WTC11 (cell line): Measurements from ENCODE around the gene CACNG7. TPM values are rescaled to one million over a fixed set of nuclear protein-coding genes. Genes with fewer than 3 reads are reported as not detected.

ENCODE experiments used
- ATAC-seq: fragments of 200-7000 bp; cut with Tn5 transposase; 2 replicates; pipeline ENCODE4 v1.10.0; 2021; ENCODE audit warnings: mild to moderate bottlenecking, moderate library complexity
- CTCF ChIA-PET: fragments of 300-600 bp; sonication (Branson Sonifier 250); formaldehyde crosslinking; loops from one replicate; lab custom pipeline; 2021; ENCODE audit warnings: antibody characterized with exemption; lab: Charles Lee
- POLR2A ChIA-PET: fragments of 350-600 bp; sonication (Branson Sonifier 250); formaldehyde crosslinking; loops from one replicate; lab custom pipeline; 2021; ENCODE audit warnings: antibody characterized with exemption; lab: Charles Lee
- DNase-seq: peaks from one replicate; pipeline ENCODE4 v3.0.0; 2021; ENCODE audit warnings: low spot score
- H3K27ac Mint-ChIP-seq: 2 replicates; pipeline ENCODE4 v1.8.0; 2021; ENCODE audit warnings: mixed read lengths
- H3K27me3 Mint-ChIP-seq: 2 replicates; pipeline ENCODE4 v1.8.0; 2021; ENCODE audit warnings: low read depth, mild to moderate bottlenecking, moderate library complexity, mixed read lengths
- H3K36me3 Mint-ChIP-seq: 2 replicates; pipeline ENCODE4 v1.8.0; 2021; ENCODE audit warnings: mixed read lengths
- H3K4me1 Mint-ChIP-seq: 2 replicates; pipeline ENCODE4 v1.8.0; 2022; ENCODE audit warnings: mixed read lengths
- H3K4me3 Mint-ChIP-seq: 2 replicates; pipeline ENCODE4 v1.8.0; 2021; ENCODE audit warnings: mild to moderate bottlenecking, moderate library complexity, mixed read lengths
- H3K9me3 Mint-ChIP-seq: 2 replicates; pipeline ENCODE4 v1.8.0; 2021; ENCODE audit warnings: mixed read lengths
- AR ChIP-seq: fragments of 250-450 bp; sonication (Bioruptor Pico); IDR thresholded peaks from 2 replicates; pipeline ENCODE4 v1.9.0; 2021; ENCODE audit warnings: mild to moderate bottlenecking
- ESRRA ChIP-seq: sonication (generic); formaldehyde crosslinking; IDR thresholded peaks from 2 replicates; pipeline ENCODE4 v1.8.1; 2022; ENCODE audit warnings: mild to moderate bottlenecking, missing genetic modification reagents, borderline replicate concordance
- NR3C1 ChIP-seq: sonication (generic); formaldehyde crosslinking; conservative IDR thresholded peaks from 2 replicates; pipeline ENCODE4 v1.8.1; 2023; ENCODE audit warnings: low read depth, mild to moderate bottlenecking, missing genetic modification reagents
- OVOL2 ChIP-seq: fragments of 250-450 bp; sonication (Bioruptor Pico); IDR thresholded peaks from 2 replicates; pipeline ENCODE4 v1.9.0; 2021; ENCODE audit warnings: mild to moderate bottlenecking, borderline replicate concordance
- ZNF512 ChIP-seq: sonication (generic); formaldehyde crosslinking; IDR thresholded peaks from 2 replicates; pipeline ENCODE4 v1.8.1; 2022; ENCODE audit warnings: missing genetic modification reagents, borderline replicate concordance
- ZSCAN18 ChIP-seq: fragments of 250-450 bp; sonication (Bioruptor Pico); IDR thresholded peaks from 2 replicates; pipeline ENCODE4 v2.1.2; 2022; ENCODE audit warnings: mild to moderate bottlenecking, moderate library complexity
- total RNA-seq: library from RNA; stranded (reverse); gene quantifications from 3 replicates; pipeline ENCODE4 v1.2.3, GENCODE V29; 2021

CACNG7 gene
- total RNA-seq, 1 experiment from 2014 or later = 33.3 TPM

- TF ChIP-seq ZSCAN18 (CRISPR knock-in tag) (no peak), NR3C1 (no peak), AR (no peak)
These were observed 83.1 kb downstream of the CACNG7 start (continued) for GRCh38 chr19:53992211-53992610.

GRCh38 chr19:53992815-53993214 is 83.7 kb downstream of the CACNG7 start:
- H3K27me3 Mint-ChIP-seq = peaks cover 61% of the 10 kb centered on the region
- DNase-seq (no peak), ATAC-seq (no peak)

More at GRCh38 chr19:53992815-53993214, 83.7 kb downstream of the CACNG7 start:
- no peak for TF ChIP-seq ZNF512
- no peak for TF ChIP-seq ZSCAN18 (CRISPR knock-in tag)
- no peak for TF ChIP-seq AR
- no peak for TF ChIP-seq OVOL2 (CRISPR knock-in tag)
- TF ChIP-seq ESRRA (CRISPR knock-in tag) = no peak
- no peaks in the 10 kb centered on the region for H3K36me3 Mint-ChIP-seq
- peak overlapping the region; percentile 68; the same call in 1 of the 2 replicates for H3K4me3 Mint-ChIP-seq
- no peak overlapping the region for H3K27ac Mint-ChIP-seq
- ChIA-PET CTCF (interaction anchor here (0.5 to 2.7 kb wide), 7 partner anchors 31 to 200 kb away, joined by 3 to 10 read pairs (median 3); no protein-coding TSS in a partner anchor), POLR2A (interaction anchor here (1.8 kb wide), 1 partner anchor 12 kb away, joined by 5 read pairs; no protein-coding TSS in a partner anchor)
- H3K4me1 Mint-ChIP-seq = peaks cover 22% of the 10 kb centered on the region
- no peaks in the 10 kb centered on the region for H3K9me3 Mint-ChIP-seq
